Activated T-cell treated with anti-CD3 and anti-CD28 coated beads, Interleukin-2, amount 50 U/mL, for 24 hours (primary cell): ENCODE measurements around the gene PPP2R1B.
A peak's percentile ranks its signal among the peaks of the same experiment; 100 is the strongest.

Experiments used
- DNase-seq: peaks from one replicate; pipeline ENCODE4 v3.0.0-alpha.2; 2020
- H3K27ac Mint-ChIP-seq: 2 replicates; pipeline ENCODE4 v1.8.0; 2020; ENCODE audit warnings: mild to moderate bottlenecking, mixed read lengths
- H3K27me3 Mint-ChIP-seq: 2 replicates; pipeline ENCODE4 v1.8.0; 2020; ENCODE audit warnings: mixed read lengths
- H3K36me3 Mint-ChIP-seq: 2 replicates; pipeline ENCODE4 v1.8.0; 2020; ENCODE audit warnings: low read depth, mixed read lengths
- H3K4me1 Mint-ChIP-seq: 2 replicates; pipeline ENCODE4 v1.8.0; 2020; ENCODE audit warnings: low read depth, mixed read lengths
- H3K4me3 Mint-ChIP-seq: 2 replicates; pipeline ENCODE4 v1.8.0; 2020; ENCODE audit warnings: mild to moderate bottlenecking, moderate library complexity, mixed read lengths
- H3K9me3 Mint-ChIP-seq: 2 replicates; pipeline ENCODE4 v1.8.0; 2020; ENCODE audit warnings: mixed read lengths

Gene PPP2R1B

DNA sequence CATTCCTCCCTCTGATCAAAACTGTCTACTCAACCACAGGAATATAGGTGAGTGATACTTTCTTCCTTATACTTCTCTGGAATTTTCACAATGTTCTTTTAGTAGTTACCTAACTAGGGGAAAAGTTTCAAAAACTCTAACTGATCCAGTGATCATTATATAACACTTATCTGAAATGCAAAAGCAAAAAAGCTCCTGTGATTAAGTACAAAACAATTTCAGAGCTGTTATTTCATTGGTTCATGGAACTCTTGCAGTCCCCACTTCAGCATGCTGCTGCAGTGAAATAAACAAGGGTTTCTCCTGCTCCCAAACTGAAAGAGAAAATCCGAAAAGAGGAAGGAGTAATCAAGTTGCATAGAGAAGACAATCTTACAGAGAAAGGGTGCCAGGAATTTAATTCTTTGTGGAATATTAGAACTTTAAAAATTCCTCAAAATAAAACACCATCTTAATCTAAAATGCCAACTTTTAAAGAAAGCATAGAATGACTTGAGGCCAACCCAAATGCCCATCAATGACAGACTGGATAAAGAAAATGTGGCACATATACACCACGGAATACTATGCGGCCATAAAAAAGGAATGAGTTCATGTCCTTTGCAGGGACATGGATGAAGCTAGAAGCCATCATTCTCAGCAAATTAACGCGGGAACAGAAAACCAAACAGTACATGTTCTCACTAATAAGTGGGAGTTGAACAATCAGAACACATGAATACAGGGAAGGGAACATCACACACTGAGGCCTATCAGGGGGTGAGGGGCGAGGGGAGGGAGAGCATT, 20.3 kb downstream of the PPP2R1B start:
- no peaks in the 10 kb centered on the region for H3K27me3 Mint-ChIP-seq

DNA sequence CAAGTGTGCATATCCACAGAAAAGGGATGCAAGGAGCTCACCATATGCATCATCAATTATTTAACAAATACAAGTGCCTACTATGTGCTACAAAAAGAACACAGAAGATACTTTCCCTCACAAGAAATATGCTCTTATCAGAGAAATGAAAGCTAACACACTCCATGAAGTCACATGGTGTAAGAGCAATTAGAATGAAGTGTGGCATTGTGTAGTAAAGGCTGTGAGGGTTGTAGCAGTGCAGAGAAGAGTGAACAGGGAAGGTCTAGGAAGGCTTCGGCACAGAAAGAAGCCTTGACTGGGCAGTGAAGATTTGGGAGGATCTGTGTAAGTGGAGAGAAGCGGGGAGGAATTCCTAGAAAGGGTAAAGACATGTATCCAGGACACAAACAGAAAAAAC, 22.5 kb downstream of the PPP2R1B start:
- H3K27ac Mint-ChIP-seq = no peak overlapping the region

More for the DNA sequence above, 20.3 kb downstream of the PPP2R1B start:
- DNase-seq = no peak
- H3K4me3 Mint-ChIP-seq = no peak overlapping the region
- no peak overlapping the region for H3K27ac Mint-ChIP-seq
- no peaks in the 10 kb centered on the region for H3K9me3 Mint-ChIP-seq
- H3K36me3 Mint-ChIP-seq = peaks cover 90% of the 10 kb centered on the region
- no peaks in the 10 kb centered on the region for H3K4me1 Mint-ChIP-seq

GRCh38 chr11:111741751-111742150, 24.4 kb downstream of the PPP2R1B start:
- H3K27me3 Mint-ChIP-seq = no peaks in the 10 kb centered on the region
- peaks cover 85% of the 10 kb centered on the region for H3K36me3 Mint-ChIP-seq
- H3K27ac Mint-ChIP-seq = peak overlapping the region; percentile 42
- DNase-seq = no peak
- H3K4me1 Mint-ChIP-seq = peaks cover 4% of the 10 kb centered on the region
- no peaks in the 10 kb centered on the region for H3K9me3 Mint-ChIP-seq
- no peak overlapping the region for H3K4me3 Mint-ChIP-seq

More for the DNA sequence above, 22.5 kb downstream of the PPP2R1B start:
- Mint-ChIP-seq H3K27me3 (no peaks in the 10 kb centered on the region), H3K9me3 (no peaks in the 10 kb centered on the region), H3K36me3 (peaks cover 92% of the 10 kb centered on the region), H3K4me1 (no peaks in the 10 kb centered on the region), H3K4me3 (no peak overlapping the region)
- DNase-seq = no peak

GRCh38 chr11:111739299-111739698, 26.9 kb downstream of the PPP2R1B start:
- no peak for DNase-seq
- Mint-ChIP-seq H3K36me3 (peaks cover 77% of the 10 kb centered on the region), H3K9me3 (no peaks in the 10 kb centered on the region), H3K27me3 (no peaks in the 10 kb centered on the region), H3K4me1 (peaks cover 15% of the 10 kb centered on the region), H3K4me3 (no peak overlapping the region), H3K27ac (no peak overlapping the region)

DNA sequence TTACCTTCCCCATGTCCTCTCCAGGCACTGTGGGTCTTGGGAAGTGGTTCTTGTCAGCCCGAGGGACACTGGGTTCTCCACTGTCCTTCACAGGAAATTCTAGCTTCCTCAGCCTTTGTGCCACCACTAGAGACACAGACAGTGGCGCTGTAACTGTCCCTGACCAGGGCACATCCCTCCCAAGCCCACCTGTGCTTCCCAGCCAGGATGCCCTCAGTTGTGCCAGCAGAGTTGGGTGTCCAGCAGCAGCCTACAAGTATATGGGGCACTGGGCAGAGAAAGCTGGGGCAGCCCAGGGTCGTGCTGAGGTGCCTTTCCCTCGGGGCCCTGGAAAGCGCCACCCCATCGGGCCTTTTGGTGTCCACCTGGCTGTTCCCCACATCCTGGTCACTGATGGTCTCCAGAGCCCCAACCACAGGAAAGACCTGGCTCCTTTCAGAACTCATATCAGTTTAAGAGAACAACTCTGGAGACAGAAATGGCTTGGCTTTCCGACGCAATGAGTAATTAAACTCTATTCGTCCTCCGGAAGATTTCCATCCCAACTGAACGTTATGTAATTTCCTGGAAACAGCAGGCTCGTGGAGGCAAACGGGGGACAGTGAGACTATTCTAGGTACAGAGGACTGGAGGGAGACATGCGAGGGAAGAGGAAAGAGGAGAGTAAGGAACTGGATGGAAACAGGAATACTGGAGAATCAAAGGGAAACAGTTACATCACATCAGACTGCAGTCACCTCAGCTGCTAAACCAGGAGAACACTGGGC, 28.6 kb downstream of the PPP2R1B start:
- Mint-ChIP-seq H3K27ac (peak overlapping the region; percentile 74), H3K27me3 (no peaks in the 10 kb centered on the region), H3K9me3 (no peaks in the 10 kb centered on the region)

GRCh38 chr11:111736621-111737443, 29.4 kb downstream of the PPP2R1B start:
- H3K9me3 Mint-ChIP-seq = no peaks in the 10 kb centered on the region
- H3K4me3 Mint-ChIP-seq = no peak overlapping the region
- peak overlapping the region; percentile 74 for H3K27ac Mint-ChIP-seq
- peaks cover 15% of the 10 kb centered on the region for H3K4me1 Mint-ChIP-seq
- peaks cover 56% of the 10 kb centered on the region for H3K36me3 Mint-ChIP-seq
- DNase-seq = no peak
- H3K27me3 Mint-ChIP-seq = no peaks in the 10 kb centered on the region

More for the DNA sequence above, 28.6 kb downstream of the PPP2R1B start:
- Mint-ChIP-seq H3K4me1 (peaks cover 15% of the 10 kb centered on the region), H3K4me3 (no peak overlapping the region), H3K36me3 (peaks cover 61% of the 10 kb centered on the region)
- no peak for DNase-seq

GRCh38 chr11:111736181-111736590, 30.0 kb downstream of the PPP2R1B start:
- H3K27ac Mint-ChIP-seq = no peak overlapping the region

GRCh38 chr11:111735262-111736116, 30.7 kb downstream of the PPP2R1B start:
- Mint-ChIP-seq H3K27ac (peak overlapping the region; percentile 26), H3K4me1 (peaks cover 15% of the 10 kb centered on the region), H3K36me3 (peaks cover 47% of the 10 kb centered on the region), H3K27me3 (no peaks in the 10 kb centered on the region), H3K9me3 (no peaks in the 10 kb centered on the region), H3K4me3 (no peak overlapping the region)
- DNase-seq = no peak

More at GRCh38 chr11:111736181-111736590, 30.0 kb downstream of the PPP2R1B start:
- H3K27me3 Mint-ChIP-seq = no peaks in the 10 kb centered on the region
- no peaks in the 10 kb centered on the region for H3K9me3 Mint-ChIP-seq
- no peak overlapping the region for H3K4me3 Mint-ChIP-seq
- peaks cover 15% of the 10 kb centered on the region for H3K4me1 Mint-ChIP-seq
- peaks cover 52% of the 10 kb centered on the region for H3K36me3 Mint-ChIP-seq
- DNase-seq = no peak

GRCh38 chr11:111734954-111735261, 31.3 kb downstream of the PPP2R1B start:
- Mint-ChIP-seq H3K4me1 (peaks cover 15% of the 10 kb centered on the region), H3K4me3 (no peak overlapping the region), H3K27ac (peak overlapping the region; percentile 18), H3K36me3 (peaks cover 41% of the 10 kb centered on the region), H3K9me3 (no peaks in the 10 kb centered on the region), H3K27me3 (no peaks in the 10 kb centered on the region)
- DNase-seq = no peak

GRCh38 chr11:111734101-111734953, 31.9 kb downstream of the PPP2R1B start:
- no peak overlapping the region for H3K4me3 Mint-ChIP-seq
- H3K9me3 Mint-ChIP-seq = no peaks in the 10 kb centered on the region
- no peak for DNase-seq
- no peaks in the 10 kb centered on the region for H3K27me3 Mint-ChIP-seq
- H3K27ac Mint-ChIP-seq = peak overlapping the region; percentile 55
- H3K4me1 Mint-ChIP-seq = peaks cover 15% of the 10 kb centered on the region
- H3K36me3 Mint-ChIP-seq = peaks cover 38% of the 10 kb centered on the region

GRCh38 chr11:111733611-111734088, 32.5 kb downstream of the PPP2R1B start:
- H3K27me3 Mint-ChIP-seq = no peaks in the 10 kb centered on the region
- no peaks in the 10 kb centered on the region for H3K9me3 Mint-ChIP-seq
- no peak overlapping the region for H3K27ac Mint-ChIP-seq
- H3K36me3 Mint-ChIP-seq = peaks cover 36% of the 10 kb centered on the region
- no peak overlapping the region for H3K4me3 Mint-ChIP-seq
- DNase-seq = no peak
- peaks cover 15% of the 10 kb centered on the region for H3K4me1 Mint-ChIP-seq

DNA sequence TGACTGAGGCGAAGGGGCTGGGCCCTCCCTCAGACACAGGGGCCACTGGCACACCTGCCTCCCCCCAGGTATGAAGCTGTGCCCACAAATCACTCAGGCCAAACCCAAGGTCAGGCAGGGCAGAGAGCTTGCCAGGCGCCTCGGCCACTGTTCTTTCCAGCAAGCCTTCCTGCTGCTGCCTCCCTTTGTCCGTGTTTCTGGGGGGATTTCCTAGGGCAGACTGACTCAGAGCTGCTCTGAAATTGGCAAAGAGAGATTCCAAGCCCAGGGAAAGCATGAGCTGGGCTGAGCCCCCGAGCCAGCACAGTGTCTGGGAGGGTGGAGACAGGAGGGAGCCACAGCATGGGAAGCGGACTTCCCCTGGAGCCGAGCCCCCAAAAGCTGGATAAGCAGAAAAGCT, 33.2 kb downstream of the PPP2R1B start:
- no peaks in the 10 kb centered on the region for H3K9me3 Mint-ChIP-seq
- DNase-seq = no peak
- H3K27ac Mint-ChIP-seq = no peak overlapping the region
- no peak overlapping the region for H3K4me3 Mint-ChIP-seq
- no peaks in the 10 kb centered on the region for H3K27me3 Mint-ChIP-seq
- H3K36me3 Mint-ChIP-seq = peaks cover 36% of the 10 kb centered on the region
- H3K4me1 Mint-ChIP-seq = peaks cover 15% of the 10 kb centered on the region

DNA sequence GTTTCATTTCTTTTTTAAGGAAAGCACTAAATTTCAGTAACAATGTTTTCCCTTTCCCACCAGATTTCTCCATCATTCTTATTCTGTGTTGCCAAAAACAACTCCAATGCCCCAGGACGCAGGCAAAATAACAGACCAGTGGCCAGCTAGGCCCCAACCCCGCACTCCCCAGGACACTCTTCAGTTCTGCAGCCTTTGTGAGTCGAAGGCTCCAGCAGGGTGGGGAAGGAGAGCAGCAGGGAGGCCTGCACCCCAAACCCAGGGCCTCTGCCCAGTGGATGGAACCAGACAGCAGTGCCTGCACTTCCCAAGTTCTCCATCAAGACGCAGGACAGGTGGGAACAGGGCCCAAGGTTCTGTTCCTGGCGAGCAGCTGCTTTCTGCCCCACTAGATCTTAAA, 34.4 kb downstream of the PPP2R1B start:
- no peak overlapping the region for H3K27ac Mint-ChIP-seq
- H3K4me3 Mint-ChIP-seq = no peak overlapping the region
- H3K9me3 Mint-ChIP-seq = no peaks in the 10 kb centered on the region

More for the DNA sequence above, 34.4 kb downstream of the PPP2R1B start:
- DNase-seq = no peak
- no peaks in the 10 kb centered on the region for H3K27me3 Mint-ChIP-seq
- peaks cover 38% of the 10 kb centered on the region for H3K36me3 Mint-ChIP-seq
- peaks cover 12% of the 10 kb centered on the region for H3K4me1 Mint-ChIP-seq
